ENCODE data around the gene SMIM22. TPM values are rescaled to one million over a fixed set of nuclear protein-coding genes. Genes with fewer than 3 reads are reported as not detected.
A peak's percentile ranks its signal among the peaks of the same experiment; 100 is the strongest.

The SMIM22 gene
- total RNA-seq, 2 experiments from 2014 or later = not detected

- peaks cover 24% of the 10 kb centered on the region for H3K36me3 Mint-ChIP-seq
- no peak overlapping the region for H3K4me3 Mint-ChIP-seq
- H3K27me3 Mint-ChIP-seq = no peaks in the 10 kb centered on the region
- no peaks in the 10 kb centered on the region for H3K4me1 Mint-ChIP-seq
- no peak overlapping the region for H3K27ac Mint-ChIP-seq
- DNase-seq = no peak
- H3K9me3 Mint-ChIP-seq = no peaks in the 10 kb centered on the region
Observed at GRCh38 chr16:4814542-4815173, 19.5 kb downstream of the SMIM22 start.

- H3K27me3 Mint-ChIP-seq = no peaks in the 10 kb centered on the region
- H3K4me3 Mint-ChIP-seq = no peak overlapping the region
- no peaks in the 10 kb centered on the region for H3K9me3 Mint-ChIP-seq
- H3K36me3 Mint-ChIP-seq = peaks cover 22% of the 10 kb centered on the region
- no peak overlapping the region for H3K27ac Mint-ChIP-seq
- DNase-seq = no peak
- no peaks in the 10 kb centered on the region for H3K4me1 Mint-ChIP-seq
Observed at GRCh38 chr16:4820652-4821051, 25.5 kb downstream of the SMIM22 start.

- H3K4me1 Mint-ChIP-seq = no peaks in the 10 kb centered on the region
- H3K27ac Mint-ChIP-seq = no peak overlapping the region
- no peak for DNase-seq
- no peaks in the 10 kb centered on the region for H3K9me3 Mint-ChIP-seq
- no peak overlapping the region for H3K4me3 Mint-ChIP-seq
- no peaks in the 10 kb centered on the region for H3K27me3 Mint-ChIP-seq
- peaks cover 20% of the 10 kb centered on the region for H3K36me3 Mint-ChIP-seq
Observed at GRCh38 chr16:4825196-4825595, 30.0 kb downstream of the SMIM22 start.

GRCh38 chr16:4826526-4826925, 31.4 kb downstream of the SMIM22 start:
- H3K36me3 Mint-ChIP-seq = peaks cover 26% of the 10 kb centered on the region

GRCh38 chr16:4826980-4827379, 31.8 kb downstream of the SMIM22 start:
- H3K4me1 Mint-ChIP-seq = no peaks in the 10 kb centered on the region
- no peaks in the 10 kb centered on the region for H3K27me3 Mint-ChIP-seq
- H3K36me3 Mint-ChIP-seq = peaks cover 25% of the 10 kb centered on the region
- no peak overlapping the region for H3K27ac Mint-ChIP-seq
- no peaks in the 10 kb centered on the region for H3K9me3 Mint-ChIP-seq
- no peak overlapping the region for H3K4me3 Mint-ChIP-seq
- DNase-seq = no peak

More at GRCh38 chr16:4826526-4826925, 31.4 kb downstream of the SMIM22 start:
- Mint-ChIP-seq H3K4me1 (no peaks in the 10 kb centered on the region), H3K4me3 (no peak overlapping the region), H3K27ac (no peak overlapping the region), H3K9me3 (no peaks in the 10 kb centered on the region), H3K27me3 (no peaks in the 10 kb centered on the region)
- no peak for DNase-seq

GRCh38 chr16:4828567-4829321, 33.6 kb downstream of the SMIM22 start:
- no peaks in the 10 kb centered on the region for H3K27me3 Mint-ChIP-seq
- no peaks in the 10 kb centered on the region for H3K9me3 Mint-ChIP-seq
- H3K4me1 Mint-ChIP-seq = peaks cover 3% of the 10 kb centered on the region
- no peak overlapping the region for H3K27ac Mint-ChIP-seq
- no peak overlapping the region for H3K4me3 Mint-ChIP-seq
- no peak for DNase-seq
- H3K36me3 Mint-ChIP-seq = peaks cover 27% of the 10 kb centered on the region

- Mint-ChIP-seq H3K36me3 (peaks cover 27% of the 10 kb centered on the region), H3K27me3 (no peaks in the 10 kb centered on the region), H3K4me1 (peaks cover 6% of the 10 kb centered on the region), H3K9me3 (no peaks in the 10 kb centered on the region), H3K27ac (no peak overlapping the region), H3K4me3 (no peak overlapping the region)
- DNase-seq = no peak
Observed at GRCh38 chr16:4830408-4830807, 35.2 kb downstream of the SMIM22 start.

- no peak for DNase-seq
- Mint-ChIP-seq H3K36me3 (peaks cover 27% of the 10 kb centered on the region), H3K27me3 (no peaks in the 10 kb centered on the region), H3K4me1 (peaks cover 6% of the 10 kb centered on the region), H3K9me3 (no peaks in the 10 kb centered on the region), H3K4me3 (no peak overlapping the region), H3K27ac (no peak overlapping the region)
Observed at GRCh38 chr16:4831616-4832015, 36.4 kb downstream of the SMIM22 start.

GRCh38 chr16:4832698-4833343, 37.7 kb downstream of the SMIM22 start:
- H3K36me3 Mint-ChIP-seq = peaks cover 24% of the 10 kb centered on the region
- no peak overlapping the region for H3K4me3 Mint-ChIP-seq
- no peak for DNase-seq
- no peaks in the 10 kb centered on the region for H3K9me3 Mint-ChIP-seq
- no peak overlapping the region for H3K27ac Mint-ChIP-seq
- H3K27me3 Mint-ChIP-seq = no peaks in the 10 kb centered on the region
- peaks cover 6% of the 10 kb centered on the region for H3K4me1 Mint-ChIP-seq

- no peak for DNase-seq
- Mint-ChIP-seq H3K27me3 (no peaks in the 10 kb centered on the region), H3K36me3 (peaks cover 20% of the 10 kb centered on the region), H3K9me3 (no peaks in the 10 kb centered on the region), H3K4me3 (no peak overlapping the region), H3K27ac (no peak overlapping the region), H3K4me1 (peaks cover 6% of the 10 kb centered on the region)
Observed at GRCh38 chr16:4833584-4833983, 38.4 kb downstream of the SMIM22 start.

- DNase-seq = no peak
- no peak overlapping the region for H3K27ac Mint-ChIP-seq
- peaks cover 10% of the 10 kb centered on the region for H3K4me1 Mint-ChIP-seq
Observed at GRCh38 chr16:4836727-4837126, 41.6 kb downstream of the SMIM22 start.

GRCh38 chr16:4837733-4838501, 42.7 kb downstream of the SMIM22 start:
- H3K9me3 Mint-ChIP-seq = no peaks in the 10 kb centered on the region
- H3K27me3 Mint-ChIP-seq = no peaks in the 10 kb centered on the region
- H3K4me3 Mint-ChIP-seq = no peak overlapping the region
- peak overlapping the region; percentile 34 for H3K27ac Mint-ChIP-seq
- H3K4me1 Mint-ChIP-seq = peaks cover 10% of the 10 kb centered on the region
- DNase-seq = no peak
- H3K36me3 Mint-ChIP-seq = peaks cover 11% of the 10 kb centered on the region

More at GRCh38 chr16:4836727-4837126, 41.6 kb downstream of the SMIM22 start:
- Mint-ChIP-seq H3K9me3 (no peaks in the 10 kb centered on the region), H3K4me3 (no peak overlapping the region), H3K27me3 (no peaks in the 10 kb centered on the region), H3K36me3 (peaks cover 16% of the 10 kb centered on the region)

- no peak overlapping the region for H3K27ac Mint-ChIP-seq
- H3K27me3 Mint-ChIP-seq = no peaks in the 10 kb centered on the region
- H3K36me3 Mint-ChIP-seq = peaks cover 15% of the 10 kb centered on the region
- H3K9me3 Mint-ChIP-seq = no peaks in the 10 kb centered on the region
- H3K4me3 Mint-ChIP-seq = no peak overlapping the region
- peaks cover 9% of the 10 kb centered on the region for H3K4me1 Mint-ChIP-seq
- DNase-seq = no peak
Observed at GRCh38 chr16:4839942-4840341, 44.8 kb downstream of the SMIM22 start.

- Mint-ChIP-seq H3K4me1 (peaks cover 17% of the 10 kb centered on the region), H3K4me3 (no peak overlapping the region), H3K27ac (no peak overlapping the region), H3K36me3 (peaks cover 20% of the 10 kb centered on the region), H3K27me3 (no peaks in the 10 kb centered on the region), H3K9me3 (no peaks in the 10 kb centered on the region)
- no peak for DNase-seq
Observed at GRCh38 chr16:4840984-4841383, 45.8 kb downstream of the SMIM22 start.
